ENCODE results near the gene EOMES. TPM values are rescaled to one million over a fixed set of nuclear protein-coding genes. Genes with fewer than 3 reads are reported as not detected.

Gene EOMES
- total and polyA plus RNA-seq, 2 donors = 0.10 to 0.74 TPM

GRCh38 chr3:27715454-27715806 lies 6.7 kb downstream of the EOMES start:
- Histone ChIP-seq H3K27ac (ENCODE audit: low read depth) (no peak overlapping the region), H3K4me1 (ENCODE audit: insufficient read depth) (no peaks in the 10 kb centered on the region), H3K4me3 (ENCODE audit: low read depth, low read length) (peak overlapping the region; percentile 11), H3K36me3 (ENCODE audit: insufficient read depth) (no peaks in the 10 kb centered on the region)
- WGBS = 15% methylated on average over 11 of the region's 11 CpGs
- DNase-seq (ENCODE audit: extremely low spot score) = no peak

- no peak for DNase-seq (ENCODE audit: extremely low spot score)
- H3K4me3 ChIP-seq (ENCODE audit: low read depth, low read length) = peak overlapping the region; percentile 11
- 7% methylated on average over 52 of the region's 52 CpGs for WGBS
Observed at GRCh38 chr3:27714692-27715453, 7.2 kb downstream of the EOMES start.

GRCh38 chr3:27714146-27714526 lies 8.0 kb downstream of the EOMES start:
- no peak overlapping the region for H3K27ac ChIP-seq (ENCODE audit: low read depth)
- H3K4me3 ChIP-seq (ENCODE audit: low read depth, low read length) = peak overlapping the region; percentile 57
- 15% methylated on average over 11 of the region's 11 CpGs for WGBS
- H3K4me1 ChIP-seq (ENCODE audit: insufficient read depth) = no peaks in the 10 kb centered on the region
- no peaks in the 10 kb centered on the region for H3K36me3 ChIP-seq (ENCODE audit: insufficient read depth)
- DNase-seq (ENCODE audit: extremely low spot score) = no peak

More at GRCh38 chr3:27714692-27715453, 7.2 kb downstream of the EOMES start:
- Histone ChIP-seq H3K36me3 (ENCODE audit: insufficient read depth) (no peaks in the 10 kb centered on the region), H3K4me1 (ENCODE audit: insufficient read depth) (no peaks in the 10 kb centered on the region), H3K27ac (ENCODE audit: low read depth) (no peak overlapping the region)

- Histone ChIP-seq H3K27ac (ENCODE audit: low read depth) (no peak overlapping the region), H3K4me1 (ENCODE audit: insufficient read depth) (no peaks in the 10 kb centered on the region), H3K36me3 (ENCODE audit: insufficient read depth) (no peaks in the 10 kb centered on the region), H3K4me3 (ENCODE audit: low read depth, low read length) (peak overlapping the region; percentile 57)
- WGBS = 1% methylated on average over 25 of the region's 25 CpGs
- no peak for DNase-seq (ENCODE audit: extremely low spot score)
Observed at GRCh38 chr3:27713435-27714145, 8.5 kb downstream of the EOMES start.

- Histone ChIP-seq H3K4me3 (ENCODE audit: low read depth, low read length) (peak overlapping the region; percentile 57), H3K36me3 (ENCODE audit: insufficient read depth) (no peaks in the 10 kb centered on the region), H3K4me1 (ENCODE audit: insufficient read depth) (no peaks in the 10 kb centered on the region), H3K27ac (ENCODE audit: low read depth) (no peak overlapping the region)
- WGBS = under 1% methylated on average over 18 of the region's 18 CpGs
- no peak for DNase-seq (ENCODE audit: extremely low spot score)
Observed at GRCh38 chr3:27713078-27713423, 9.1 kb downstream of the EOMES start.

- H3K36me3 ChIP-seq (ENCODE audit: insufficient read depth) = no peaks in the 10 kb centered on the region
- H3K4me1 ChIP-seq (ENCODE audit: insufficient read depth) = no peaks in the 10 kb centered on the region
- DNase-seq (ENCODE audit: extremely low spot score) = peak; percentile 37
- WGBS = under 1% methylated on average over 49 of the region's 49 CpGs
- H3K4me3 ChIP-seq (ENCODE audit: low read depth, low read length) = peak overlapping the region; percentile 57
- H3K27ac ChIP-seq (ENCODE audit: low read depth) = no peak overlapping the region
Observed at GRCh38 chr3:27712136-27713077, 9.7 kb downstream of the EOMES start.

GRCh38 chr3:27708250-27708649 lies 13.9 kb downstream of the EOMES start:
- WGBS = 77% methylated on average over 4 of the region's 4 CpGs
- Histone ChIP-seq H3K36me3 (ENCODE audit: insufficient read depth) (no peaks in the 10 kb centered on the region), H3K4me1 (ENCODE audit: insufficient read depth) (no peaks in the 10 kb centered on the region), H3K27ac (ENCODE audit: low read depth) (no peak overlapping the region), H3K4me3 (ENCODE audit: low read depth, low read length) (no peak overlapping the region)
- DNase-seq (ENCODE audit: extremely low spot score) = no peak

- 86% methylated on average over 3 of the region's 3 CpGs for WGBS
- Histone ChIP-seq H3K4me3 (ENCODE audit: low read depth, low read length) (no peak overlapping the region), H3K36me3 (ENCODE audit: insufficient read depth) (no peaks in the 10 kb centered on the region)
Observed at GRCh38 chr3:27699067-27699466, 23.1 kb downstream of the EOMES start.

GRCh38 chr3:27696906-27697305 lies 25.2 kb downstream of the EOMES start:
- 48% methylated on average over 1 of the region's 1 CpG for WGBS
- Histone ChIP-seq H3K4me1 (ENCODE audit: insufficient read depth) (no peaks in the 10 kb centered on the region), H3K27ac (ENCODE audit: low read depth) (no peak overlapping the region), H3K36me3 (ENCODE audit: insufficient read depth) (no peaks in the 10 kb centered on the region), H3K4me3 (ENCODE audit: low read depth, low read length) (no peak overlapping the region)
- DNase-seq (ENCODE audit: extremely low spot score) = no peak

More at GRCh38 chr3:27699067-27699466, 23.1 kb downstream of the EOMES start:
- no peak for DNase-seq (ENCODE audit: extremely low spot score)
- no peak overlapping the region for H3K27ac ChIP-seq (ENCODE audit: low read depth)
- H3K4me1 ChIP-seq (ENCODE audit: insufficient read depth) = no peaks in the 10 kb centered on the region

- Histone ChIP-seq H3K4me3 (ENCODE audit: low read depth, low read length) (no peak overlapping the region), H3K36me3 (ENCODE audit: insufficient read depth) (no peaks in the 10 kb centered on the region), H3K27ac (ENCODE audit: low read depth) (no peak overlapping the region), H3K4me1 (ENCODE audit: insufficient read depth) (no peaks in the 10 kb centered on the region)
- no peak for DNase-seq (ENCODE audit: extremely low spot score)
- WGBS = 82% methylated on average over 2 of the region's 2 CpGs
Observed at GRCh38 chr3:27695636-27696035, 26.5 kb downstream of the EOMES start.

- Histone ChIP-seq H3K36me3 (ENCODE audit: insufficient read depth) (no peaks in the 10 kb centered on the region), H3K4me3 (ENCODE audit: low read depth, low read length) (no peak overlapping the region), H3K4me1 (ENCODE audit: insufficient read depth) (no peaks in the 10 kb centered on the region), H3K27ac (ENCODE audit: low read depth) (no peak overlapping the region)
- WGBS = 82% methylated on average over 5 of the region's 5 CpGs
- DNase-seq (ENCODE audit: extremely low spot score) = no peak
Observed at GRCh38 chr3:27688053-27688452, 34.1 kb downstream of the EOMES start.

GRCh38 chr3:27686642-27687041 lies 35.5 kb downstream of the EOMES start:
- DNase-seq (ENCODE audit: extremely low spot score) = no peak
- Histone ChIP-seq H3K4me1 (ENCODE audit: insufficient read depth) (no peaks in the 10 kb centered on the region), H3K36me3 (ENCODE audit: insufficient read depth) (no peaks in the 10 kb centered on the region), H3K4me3 (ENCODE audit: low read depth, low read length) (no peak overlapping the region), H3K27ac (ENCODE audit: low read depth) (no peak overlapping the region)
- WGBS = 35% methylated on average over 1 of the region's 1 CpG

- no peak for DNase-seq (ENCODE audit: extremely low spot score)
- WGBS = 77% methylated on average over 1 of the region's 1 CpG
- H3K4me3 ChIP-seq (ENCODE audit: low read depth, low read length) = no peak overlapping the region
- no peaks in the 10 kb centered on the region for H3K4me1 ChIP-seq (ENCODE audit: insufficient read depth)
- H3K27ac ChIP-seq (ENCODE audit: low read depth) = no peak overlapping the region
- H3K36me3 ChIP-seq (ENCODE audit: insufficient read depth) = no peaks in the 10 kb centered on the region
Observed at GRCh38 chr3:27685474-27685873, 36.6 kb downstream of the EOMES start.
